GM18526 (cell line): ENCODE data around the gene ELOVL1.

ENCODE experiments used
- POLR2A ChIP-seq: IDR thresholded peaks from 3 replicates; pipeline ENCODE4 v1.6.1; 2011; ENCODE audit not compliant: insufficient read length; ENCODE audit errors: extremely low read depth

Gene ELOVL1

GRCh38 chr1:43386676-43387075 is 18.9 kb upstream of the ELOVL1 start:
- TF ChIP-seq POLR2A, result no peak

GRCh38 chr1:43383449-43383848 is 15.6 kb upstream of the ELOVL1 start:
- no peak for TF ChIP-seq POLR2A

GRCh38 chr1:43382027-43382779 is 14.4 kb upstream of the ELOVL1 start:
- no peak for TF ChIP-seq POLR2A

- TF ChIP-seq POLR2A, result no peak
These were observed 13.8 kb upstream of the ELOVL1 start for GRCh38 chr1:43381612-43382011.

GRCh38 chr1:43379476-43379875 is 11.7 kb upstream of the ELOVL1 start:
- TF ChIP-seq POLR2A, result no peak

- TF ChIP-seq POLR2A, result no peak
These were observed 10.0 kb upstream of the ELOVL1 start for GRCh38 chr1:43377831-43378230.

GRCh38 chr1:43376723-43377235 is 9.0 kb upstream of the ELOVL1 start:
- no peak for TF ChIP-seq POLR2A

- TF ChIP-seq POLR2A, result no peak
These were observed 5.5 kb upstream of the ELOVL1 start for GRCh38 chr1:43373066-43373940.

- TF ChIP-seq POLR2A, result no peak
These were observed 4.4 kb upstream of the ELOVL1 start for GRCh38 chr1:43372172-43372571.

- no peak for TF ChIP-seq POLR2A
These were observed 2.8 kb upstream of the ELOVL1 start for GRCh38 chr1:43370564-43370963.

GRCh38 chr1:43368646-43369020 is 822 bp upstream of the ELOVL1 start:
- no peak for TF ChIP-seq POLR2A

GRCh38 chr1:43367026-43367903 is 546 bp downstream of the ELOVL1 start:
- no peak for TF ChIP-seq POLR2A

- TF ChIP-seq POLR2A, result no peak
These were observed 1.2 kb downstream of the ELOVL1 start for GRCh38 chr1:43366601-43367025.

- TF ChIP-seq POLR2A, result no peak
These were observed 1.6 kb downstream of the ELOVL1 start for GRCh38 chr1:43366179-43366578.

GRCh38 chr1:43365678-43366077 is 2.1 kb downstream of the ELOVL1 start:
- TF ChIP-seq POLR2A, result no peak

GRCh38 chr1:43363935-43364525 is 3.8 kb downstream of the ELOVL1 start:
- no peak for TF ChIP-seq POLR2A
